Caco-2 (cell line): ENCODE results near the gene SLC7A4. TPM values are rescaled to one million over a fixed set of nuclear protein-coding genes. Genes with fewer than 3 reads are reported as not detected.
A peak's percentile ranks its signal among the peaks of the same experiment; 100 is the strongest.

Experiments used
- BruUV-seq: library from RNA; stranded (reverse); fragments of 400-500 nt; replicated peaks from 2 replicates; lab custom pipeline; 2021; lab: Mats Ljungman, UMichigan
- CTCF ChIA-PET: fragments of 300-600 bp; sonication (Branson Sonifier 250); formaldehyde crosslinking; loops from one replicate; lab custom pipeline; 2022; ENCODE audit warnings: antibody characterized with exemption; lab: Charles Lee
- POLR2A ChIA-PET: fragments of 300-600 bp; sonication (Branson Sonifier 250); formaldehyde crosslinking; loops from one replicate; lab custom pipeline; 2022; ENCODE audit warnings: antibody characterized with exemption; lab: Charles Lee
- DNase-seq, 2 experiments: peaks; one replicate each; pipeline versions ENCODE4 v3.0.0 to v3.0.0-alpha.2; 2020 to 2022
- H3K27me3 ChIP-seq: replicated peaks from 2 replicates; pipeline ENCODE4 v1.6.0; 2011; ENCODE audit warnings: low read length; ENCODE audit not compliant: control insufficient read depth, insufficient read depth
- H3K36me3 ChIP-seq: 2 replicates; pipeline ENCODE4 v1.5.1; 2011; ENCODE audit warnings: low read length; ENCODE audit not compliant: control insufficient read depth, insufficient read depth
- H3K4me1 ChIP-seq: fragments of 250-450 bp; sonication (Bioruptor Pico); 2 replicates; pipeline ENCODE4 v1.5.1; 2020; ENCODE audit warnings: mild to moderate bottlenecking
- H3K4me3 ChIP-seq: 2 replicates; pipeline ENCODE4 v1.5.1; 2011; ENCODE audit warnings: low read depth, mild to moderate bottlenecking, control low read depth, low read length
- H3K9me3 ChIP-seq: fragments of 250-450 bp; sonication (Bioruptor Pico); 2 replicates; pipeline ENCODE4 v1.5.1; 2020; ENCODE audit warnings: mild to moderate bottlenecking, moderate library complexity
- H3K27ac Mint-ChIP-seq: one replicate; pipeline ENCODE4 v1.8.0; 2022; ENCODE audit warnings: mixed read lengths; ENCODE audit not compliant: unreplicated experiment
- H3K27me3 Mint-ChIP-seq: one replicate; pipeline ENCODE4 v1.8.0; 2022; ENCODE audit warnings: mixed read lengths; ENCODE audit not compliant: insufficient read depth, unreplicated experiment
- H3K36me3 Mint-ChIP-seq: one replicate; pipeline ENCODE4 v1.8.0; 2022; ENCODE audit warnings: mild to moderate bottlenecking, mixed read lengths; ENCODE audit not compliant: insufficient read depth, unreplicated experiment
- H3K4me1 Mint-ChIP-seq: one replicate; pipeline ENCODE4 v1.8.0; 2022; ENCODE audit warnings: low read depth, mixed read lengths; ENCODE audit not compliant: unreplicated experiment
- H3K4me3 Mint-ChIP-seq: one replicate; pipeline ENCODE4 v1.8.0; 2022; ENCODE audit warnings: mild to moderate bottlenecking, moderate library complexity, mixed read lengths; ENCODE audit not compliant: unreplicated experiment
- H3K9me3 Mint-ChIP-seq: one replicate; pipeline ENCODE4 v1.8.0; 2022; ENCODE audit warnings: mixed read lengths; ENCODE audit not compliant: unreplicated experiment
- CTCF ChIP-seq, 2 experiments: fragments of 200-600 bp in 1 of 2; IDR thresholded peaks; 1 replicate in 1 of 2; 2 replicates in 1 of 2; pipeline versions ENCODE4 v1.5.1 to v1.8.0; 2011 to 2022; ENCODE audit warnings: antibody characterized with exemption in 1 of 2, control low read depth in 1 of 2, inconsistent platforms in 1 of 2, low read depth in 1 of 2, low read length in 1 of 2, mild to moderate bottlenecking in 1 of 2, moderate library complexity in 1 of 2; ENCODE audit not compliant: insufficient read depth in 1 of 2, severe bottlenecking in 1 of 2, unreplicated experiment in 1 of 2
- intact Hi-C: fragments of 100-400 bp; cut with micrococcal nuclease; formaldehyde crosslinking; loops from one replicate; pipeline ENCODE4 v1.10.0; 2022; ENCODE audit not compliant: unreplicated experiment
- total RNA-seq: library from RNA; stranded (reverse); gene quantifications from 2 replicates; pipeline ENCODE4 v1.2.3, GENCODE V29; 2022

Gene SLC7A4
- total RNA-seq, 1 experiment from 2014 or later, result 1.9 TPM

DNA sequence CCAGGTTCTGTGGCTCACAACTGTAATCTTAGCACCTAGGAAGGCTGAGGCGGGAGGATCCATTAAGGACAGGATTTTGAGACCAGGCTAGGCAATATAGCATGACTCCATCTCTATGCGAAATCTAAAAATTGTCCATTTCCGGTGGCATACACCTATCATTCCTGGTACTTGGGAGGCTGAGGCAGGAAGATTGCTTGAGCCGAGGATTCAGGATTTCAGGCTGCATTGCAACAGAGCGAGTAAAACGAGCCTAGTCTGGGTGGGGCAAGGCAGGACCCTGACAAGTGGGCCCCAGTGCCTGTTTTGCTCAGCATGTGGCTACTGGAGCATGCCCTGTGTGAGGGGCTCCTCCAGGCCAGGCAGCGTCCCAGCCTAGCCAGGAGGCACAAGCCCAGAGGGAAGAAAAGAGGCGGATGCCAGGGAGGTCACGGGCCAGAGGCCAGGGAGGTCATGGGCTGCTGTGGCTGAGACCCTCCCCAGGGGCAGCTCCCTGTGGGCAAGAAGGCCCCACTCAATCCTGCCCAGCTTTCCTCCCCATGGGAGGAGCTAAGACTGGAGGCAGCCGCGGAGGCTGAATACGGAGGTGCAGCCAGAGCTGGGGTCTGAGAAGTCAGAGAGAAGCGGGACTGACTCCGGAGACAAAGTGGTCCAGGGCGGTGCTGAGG lies 21.8 kb upstream of the SLC7A4 start:
- ChIA-PET CTCF (no interaction called here), POLR2A (no interaction called here)
- Mint-ChIP-seq H3K27me3 (no peaks in the 10 kb centered on the region), H3K9me3 (no peaks in the 10 kb centered on the region), H3K36me3 (no peaks in the 10 kb centered on the region), H3K4me3 (no peak overlapping the region), H3K27ac (peak overlapping the region; percentile 60), H3K4me1 (peaks cover 6% of the 10 kb centered on the region)
- H3K36me3 ChIP-seq, result no peaks in the 10 kb centered on the region
- no peaks in the 10 kb centered on the region for H3K4me1 ChIP-seq
- H3K4me3 ChIP-seq, result no peak overlapping the region
- TF ChIP-seq CTCF (IDR thresholded peaks at IDR 0.05; ENCODE audit: insufficient read depth in 1 of 2, low read depth in 1 of 2, low read length in 1 of 2, severe bottlenecking in 1 of 2, unreplicated experiment in 1 of 2), result no peak
- no peaks in the 10 kb centered on the region for H3K9me3 ChIP-seq
- DNase-seq, result no peak
- intact Hi-C loops, result no loop called here
- no peaks in the 10 kb centered on the region; the same call in 1 of the 2 replicates for H3K27me3 ChIP-seq
- no TSS peak for BruUV-seq

DNA sequence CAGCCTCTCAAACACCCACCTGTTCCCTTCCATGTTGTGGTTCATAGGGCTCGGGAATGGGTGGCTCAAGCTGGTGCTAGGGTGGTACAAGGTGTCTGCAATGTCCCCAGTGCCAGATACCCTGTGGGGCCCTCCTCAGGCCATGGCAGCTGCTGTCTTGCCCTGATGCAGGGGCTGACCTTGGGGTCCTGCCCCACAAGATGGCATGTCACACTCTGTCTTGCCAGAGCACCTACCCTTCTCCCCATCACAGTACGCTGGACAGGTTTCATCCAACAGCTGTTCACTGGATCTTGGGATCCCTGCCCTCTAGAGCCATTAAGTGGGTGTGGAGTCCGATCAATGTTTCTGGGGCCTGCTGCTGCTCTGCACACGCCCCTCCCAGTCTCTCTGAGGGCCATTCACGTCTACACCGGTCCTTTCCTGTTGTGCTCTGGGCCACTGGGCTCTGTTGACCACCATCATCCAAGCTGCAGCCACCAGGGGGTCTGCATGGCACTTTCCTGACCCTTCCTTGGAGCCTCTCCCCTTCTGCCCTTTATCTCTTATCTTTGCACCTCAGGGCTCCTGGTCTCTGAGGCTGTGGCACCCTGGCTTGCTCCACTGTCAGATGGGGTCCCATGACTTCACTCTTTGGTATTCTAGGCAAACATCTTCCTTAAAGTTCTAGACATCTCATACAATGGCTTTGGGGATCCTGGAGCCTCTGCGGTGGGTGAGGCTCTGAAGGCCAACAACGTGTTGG lies 20.5 kb upstream of the SLC7A4 start:
- no peaks in the 10 kb centered on the region; the same call in 1 of the 2 replicates for H3K27me3 ChIP-seq
- H3K9me3 ChIP-seq, result no peaks in the 10 kb centered on the region
- H3K4me3 Mint-ChIP-seq, result no peak overlapping the region
- H3K4me1 Mint-ChIP-seq, result peaks cover 6% of the 10 kb centered on the region
- no peaks in the 10 kb centered on the region for H3K27me3 Mint-ChIP-seq
- no peak for TF ChIP-seq CTCF (IDR thresholded peaks at IDR 0.05; ENCODE audit: insufficient read depth in 1 of 2, low read depth in 1 of 2, low read length in 1 of 2, severe bottlenecking in 1 of 2, unreplicated experiment in 1 of 2)
- no peaks in the 10 kb centered on the region for H3K36me3 ChIP-seq
- POLR2A ChIA-PET, result no interaction called here
- BruUV-seq, result no TSS peak
- H3K36me3 Mint-ChIP-seq, result no peaks in the 10 kb centered on the region
- H3K9me3 Mint-ChIP-seq, result no peaks in the 10 kb centered on the region
- H3K27ac Mint-ChIP-seq, result no peak overlapping the region
- no peak overlapping the region for H3K4me3 ChIP-seq
- intact Hi-C loops, result no loop called here
- H3K4me1 ChIP-seq, result no peaks in the 10 kb centered on the region
- no peak for DNase-seq
- CTCF ChIA-PET, result no interaction called here

DNA sequence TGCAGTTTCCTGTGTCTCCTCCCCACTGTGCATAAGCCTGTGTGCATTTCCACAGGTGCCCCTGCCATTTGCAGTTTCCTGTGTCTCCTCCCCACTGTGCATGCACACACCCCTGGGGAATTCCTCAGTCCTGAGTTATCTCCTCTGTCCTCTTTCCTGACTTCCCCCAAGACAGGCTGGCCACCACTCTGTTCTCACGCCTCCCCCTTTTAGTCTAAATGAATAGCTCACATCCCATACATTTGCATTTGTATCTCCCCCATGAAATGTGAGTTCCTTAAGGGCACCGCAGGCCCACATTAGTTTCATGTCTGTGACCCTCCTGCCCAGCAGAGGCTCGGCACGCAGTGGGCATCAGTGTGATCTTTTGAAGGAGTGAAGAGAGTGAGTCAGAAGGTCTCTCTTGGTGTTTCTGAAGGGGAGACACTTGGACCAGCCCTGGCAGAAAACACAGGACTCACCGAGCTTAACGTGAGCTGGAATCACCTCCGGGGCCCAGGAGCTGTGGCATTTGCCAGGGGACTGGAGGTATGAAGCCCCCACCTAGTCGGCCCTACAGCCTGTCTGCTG lies 19.6 kb upstream of the SLC7A4 start:
- CTCF ChIA-PET, result no interaction called here
- Histone ChIP-seq H3K4me3 (no peak overlapping the region), H3K36me3 (no peaks in the 10 kb centered on the region), H3K9me3 (no peaks in the 10 kb centered on the region), H3K27me3 (no peaks in the 10 kb centered on the region; the same call in 1 of the 2 replicates), H3K4me1 (no peaks in the 10 kb centered on the region)
- intact Hi-C loops, result no loop called here
- POLR2A ChIA-PET, result no interaction called here
- H3K4me3 Mint-ChIP-seq, result no peak overlapping the region
- H3K27ac Mint-ChIP-seq, result no peak overlapping the region
- peaks cover 6% of the 10 kb centered on the region for H3K4me1 Mint-ChIP-seq
- no peaks in the 10 kb centered on the region for H3K9me3 Mint-ChIP-seq
- no TSS peak for BruUV-seq
- H3K36me3 Mint-ChIP-seq, result no peaks in the 10 kb centered on the region
- no peak for DNase-seq
- no peak for TF ChIP-seq CTCF (IDR thresholded peaks at IDR 0.05; ENCODE audit: insufficient read depth in 1 of 2, low read depth in 1 of 2, low read length in 1 of 2, severe bottlenecking in 1 of 2, unreplicated experiment in 1 of 2)
- H3K27me3 Mint-ChIP-seq, result no peaks in the 10 kb centered on the region
